Neuronal stem cell (in vitro differentiated cells): ENCODE results near the gene XRCC3. TPM values are rescaled to one million over a fixed set of nuclear protein-coding genes. Genes with fewer than 3 reads are reported as not detected.

Experiments
- DNase-seq: peaks from one replicate; pipeline ENCODE4 v3.0.0-alpha.2; 2013; ENCODE audit warnings: low spot score
- H2AFZ ChIP-seq: one replicate; pipeline ENCODE4 v1.6.1; 2013; ENCODE audit warnings: mild to moderate bottlenecking, low read length, inconsistent platforms
- H2AK5ac ChIP-seq: 2 replicates; pipeline ENCODE4 v1.6.1; 2013; ENCODE audit warnings: low read depth, mild to moderate bottlenecking, inconsistent platforms, low read length, moderate library complexity, mixed read lengths
- H2BK120ac ChIP-seq: 2 replicates; pipeline ENCODE4 v1.6.1; 2013; ENCODE audit warnings: low read depth, mild to moderate bottlenecking, inconsistent platforms, low read length, moderate library complexity, mixed read lengths
- H2BK12ac ChIP-seq: one replicate; pipeline ENCODE4 v1.6.1; 2013; ENCODE audit warnings: low read length, inconsistent platforms
- H2BK15ac ChIP-seq: 2 replicates; pipeline ENCODE4 v1.6.1; 2013; ENCODE audit warnings: mild to moderate bottlenecking, low read length, inconsistent platforms, mixed read lengths
- H2BK5ac ChIP-seq: one replicate; pipeline ENCODE4 v1.6.1; 2013; ENCODE audit warnings: inconsistent platforms, mild to moderate bottlenecking, low read length, moderate library complexity
- H3K14ac ChIP-seq: one replicate; pipeline ENCODE4 v1.6.1; 2013; ENCODE audit warnings: low read length, inconsistent platforms
- H3K18ac ChIP-seq: 2 replicates; pipeline ENCODE4 v1.6.1; 2013; ENCODE audit warnings: low read length, inconsistent platforms
- H3K23ac ChIP-seq: 2 replicates; pipeline ENCODE4 v1.6.1; 2013; ENCODE audit warnings: low read depth, mild to moderate bottlenecking, mixed read lengths, low read length, inconsistent platforms; ENCODE audit not compliant: poor library complexity
- H3K27ac ChIP-seq: replicated peaks from 3 replicates; pipeline ENCODE4 v1.5.1; 2013; ENCODE audit warnings: low read length, inconsistent platforms
- H3K27me3 ChIP-seq, 3 experiments: 2 replicates each; pipeline ENCODE4 v1.6.1; 2013; ENCODE audit warnings: low read length in 3 of 3, mild to moderate bottlenecking in 2 of 3, inconsistent platforms in 1 of 3, low read depth in 1 of 3, mixed read lengths in 1 of 3, moderate library complexity in 1 of 3; ENCODE audit not compliant: control insufficient read depth in 3 of 3, insufficient read depth in 3 of 3
- H3K36me3 ChIP-seq, 2 donors: replicated peaks in 1 of 2; 2 replicates each; pipeline ENCODE4 v1.6.1; 2013; ENCODE audit warnings: low read length in 2 of 2; ENCODE audit not compliant: control insufficient read depth in 2 of 2, insufficient read depth in 2 of 2
- H3K4ac ChIP-seq: 2 replicates; pipeline ENCODE4 v1.6.1; 2013; ENCODE audit warnings: inconsistent platforms, mild to moderate bottlenecking, low read length, moderate library complexity
- H3K4me1 ChIP-seq, 2 donors: 1 replicate in 1 of 2; 2 replicates in 1 of 2; pipeline ENCODE4 v1.6.1; 2013; ENCODE audit warnings: low read length in 2 of 2, low read depth in 1 of 2; ENCODE audit not compliant: control insufficient read depth in 2 of 2, insufficient read depth in 1 of 2
- H3K4me2 ChIP-seq: one replicate; pipeline ENCODE4 v1.6.1; 2013; ENCODE audit warnings: mild to moderate bottlenecking, low read length, inconsistent platforms; ENCODE audit not compliant: insufficient read depth, poor library complexity, severe bottlenecking
- H3K4me3 ChIP-seq, 2 donors: 2 replicates each; pipeline ENCODE4 v1.5.1; 2013; ENCODE audit warnings: low read length in 2 of 2, mild to moderate bottlenecking in 2 of 2, inconsistent platforms in 1 of 2, moderate library complexity in 1 of 2
- H3K79me1 ChIP-seq: one replicate; pipeline ENCODE4 v1.6.1; 2013; ENCODE audit warnings: low read depth, mild to moderate bottlenecking, inconsistent platforms, low read length, moderate library complexity
- H3K9ac ChIP-seq: one replicate; pipeline ENCODE4 v1.6.1; 2013; ENCODE audit warnings: mild to moderate bottlenecking, low read depth, low read length, inconsistent platforms; ENCODE audit not compliant: poor library complexity
- H3K9me3 ChIP-seq, 2 donors: replicated peaks in 1 of 2; 2 replicates each; pipeline versions ENCODE3 to v1.6.1; 2013; ENCODE audit warnings: low read length in 2 of 2, mild to moderate bottlenecking in 2 of 2, inconsistent platforms in 1 of 2, low read depth in 1 of 2, mixed read lengths in 1 of 2, moderate library complexity in 1 of 2; ENCODE audit not compliant: control insufficient read depth in 2 of 2, insufficient read depth in 1 of 2
- H4K8ac ChIP-seq: one replicate; pipeline ENCODE4 v1.6.1; 2013; ENCODE audit warnings: low read depth, mild to moderate bottlenecking, inconsistent platforms, low read length, moderate library complexity
- H4K91ac ChIP-seq: one replicate; pipeline ENCODE4 v1.6.1; 2013; ENCODE audit warnings: low read length, low read depth, mild to moderate bottlenecking, inconsistent platforms; ENCODE audit not compliant: poor library complexity
- WGBS, 2 donors: extraction: QIAGEN DNeasy Blood & Tissue Kit; methylation state at CpG; one replicate each; pipeline ENCODE4 v1.1.7; 2013; ENCODE audit warnings: missing lambda C conversion rate in 2 of 2, mixed read lengths in 1 of 2; ENCODE audit not compliant: insufficient read length in 2 of 2, insufficient replicate concordance in 1 of 2; ENCODE audit errors: extremely low coverage in 2 of 2; 5-methylcytosine and 5-hydroxymethylcytosine counted together
- polyA plus RNA-seq, 2 experiments: library from polyadenylated mRNA; stranded (reverse); fragments of 200-250 nt; gene quantifications; one replicate each; pipeline ENCODE4 v1.2.3, GENCODE V29; 2013

The XRCC3 gene
- polyA plus RNA-seq (2013, experiment 1 of 2) = 31.8 TPM
- 33.0 TPM for polyA plus RNA-seq (2013, experiment 2 of 2)

- Histone ChIP-seq H3K4me1 (peaks cover 27 to 30% of the 10 kb centered on the region in 2 donors), H3K14ac (peak within 1 kb of the TSS; percentile 94), H4K8ac (peak within 1 kb of the TSS; percentile 65), H3K9me3 (no peaks in the 10 kb centered on the region), H2BK15ac (peak within 1 kb of the TSS; percentile 67), H3K4me2 (peak within 1 kb of the TSS; percentile 83), H2BK5ac (peak within 1 kb of the TSS; percentile 66), H3K79me1 (peaks cover 31% of the 10 kb centered on the region), H2AK5ac (peak within 1 kb of the TSS; percentile 88), H3K4me3 (peak within 1 kb of the TSS; percentile 85 to 89), H3K27me3 (no peaks in the 10 kb centered on the region), H3K9ac (peak within 1 kb of the TSS; percentile 92), H3K36me3 (peaks cover 2 to 52% of the 10 kb centered on the region in 2 donors), H2BK120ac (no peak within 1 kb of the TSS), H3K18ac (peak within 1 kb of the TSS; percentile 98), H3K4ac (no peak within 1 kb of the TSS), H3K23ac (peak within 1 kb of the TSS; percentile 98), H3K27ac (peak within 1 kb of the TSS; percentile 69), H2BK12ac (no peak within 1 kb of the TSS), H4K91ac (no peak within 1 kb of the TSS), H2AFZ (peak within 1 kb of the TSS; percentile 90)
- no CpG with 5 or more reads among the region's 121 CpGs for WGBS, 2 donors
- DNase-seq = peak; percentile 100
Observed at GRCh38 chr14:103715052-103716000, at the start of gene XRCC3, which contains the start of gene ZFYVE21. TSS of gene XRCC3 (minus strand) at chr14:103715451. CDS start at chr14:103711087, 4,364 bp downstream. TSS of gene ZFYVE21 (plus strand) at chr14:103715810. CDS start at chr14:103715842, 32 bp downstream.

- Histone ChIP-seq H3K36me3 (no peaks in the 10 kb centered on the region), H2BK5ac (no peak overlapping the region), H3K27me3 (no peaks in the 10 kb centered on the region), H3K4me2 (no peak overlapping the region), H2AFZ (no peak overlapping the region), H2BK15ac (no peak overlapping the region), H2AK5ac (no peak overlapping the region), H3K9ac (no peak overlapping the region), H3K4me3 (no peak overlapping the region), H3K4ac (no peak overlapping the region), H3K27ac (no peak overlapping the region), H3K14ac (no peak overlapping the region), H4K91ac (no peak overlapping the region), H3K79me1 (no peaks in the 10 kb centered on the region), H3K9me3 (peaks cover 3 to 4% of the 10 kb centered on the region in 2 donors), H2BK120ac (no peak overlapping the region), H4K8ac (no peak overlapping the region), H2BK12ac (no peak overlapping the region), H3K18ac (no peak overlapping the region), H3K23ac (no peak overlapping the region), H3K4me1 (peaks cover 2 to 8% of the 10 kb centered on the region in 2 donors)
- WGBS, 2 donors = no CpG with 5 or more reads among the region's 5 CpGs
- no peak for DNase-seq
Observed at GRCh38 chr14:103763730-103764488, 48.7 kb upstream of the XRCC3 start.

- no peak overlapping the region for H2BK12ac ChIP-seq
- no peaks in the 10 kb centered on the region for H3K79me1 ChIP-seq
- no peak overlapping the region for H2BK15ac ChIP-seq
- H3K18ac ChIP-seq = no peak overlapping the region
- H3K9me3 ChIP-seq = peaks cover 3 to 4% of the 10 kb centered on the region in 2 donors
- H3K14ac ChIP-seq = no peak overlapping the region
- H3K27ac ChIP-seq = no peak overlapping the region
- no peak overlapping the region for H4K8ac ChIP-seq
- H3K27me3 ChIP-seq = no peaks in the 10 kb centered on the region
- H3K4me2 ChIP-seq = no peak overlapping the region
- DNase-seq = no peak
- no peak overlapping the region for H3K23ac ChIP-seq
- no peak overlapping the region for H3K9ac ChIP-seq
- H3K4me1 ChIP-seq = peaks cover 2 to 8% of the 10 kb centered on the region in 2 donors
- no peak overlapping the region for H3K4ac ChIP-seq
- no peaks in the 10 kb centered on the region for H3K36me3 ChIP-seq
- no CpG with 5 or more reads among the region's 13 CpGs for WGBS, 2 donors
- no peak overlapping the region for H2AK5ac ChIP-seq
- no peak overlapping the region for H2BK5ac ChIP-seq
- no peak overlapping the region for H2BK120ac ChIP-seq
- H2AFZ ChIP-seq = peak overlapping the region; percentile 54
- H4K91ac ChIP-seq = no peak overlapping the region
- H3K4me3 ChIP-seq = no peak overlapping the region
Observed at GRCh38 chr14:103762541-103762940, 47.3 kb upstream of the XRCC3 start.
